Measurements from ENCODE around the gene KLF14.

DNA sequence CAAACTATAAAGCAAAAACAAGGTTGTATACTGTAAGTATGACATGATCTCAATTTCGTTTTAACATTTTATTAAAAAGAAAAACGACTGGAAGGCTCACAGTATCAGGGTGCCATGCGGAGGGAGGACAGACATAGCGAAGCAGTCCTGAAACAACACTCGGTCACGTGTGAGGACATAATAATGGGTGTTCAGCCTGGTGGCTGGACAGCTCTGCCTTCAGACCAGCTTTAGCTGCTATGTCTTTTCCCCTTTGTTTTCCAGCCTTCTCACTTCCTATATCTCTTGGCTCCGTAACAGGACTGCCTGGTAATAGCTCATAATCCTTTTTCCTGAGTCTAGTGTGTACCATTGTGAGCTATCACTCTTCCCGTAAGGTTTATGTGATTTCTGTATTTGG lies 18.4 kb upstream of the KLF14 start:
- TF ChIP-seq TARDBP (IDR thresholded peaks at IDR 0.05) (no peak), FOXK2 (IDR thresholded peaks at IDR 0.05) (no peak), ELF4 (IDR thresholded peaks at IDR 0.05) (no peak), FOXM1 (IDR thresholded peaks at IDR 0.05; ENCODE audit: borderline replicate concordance) (no peak), NFRKB (IDR thresholded peaks at IDR 0.05) (no peak), LEF1 (IDR thresholded peaks at IDR 0.05; ENCODE audit: borderline replicate concordance) (no peak), BHLHE40 (IDR thresholded peaks at IDR 0.05; ENCODE audit: borderline replicate concordance) (no peak), SP1 (IDR thresholded peaks at IDR 0.05) (no peak), SUZ12 (IDR thresholded peaks at IDR 0.05) (no peak), L3MBTL2 (conservative IDR thresholded peaks at IDR 0.05) (no peak)
